Fibroblast of mammary gland (primary cell): ENCODE results near the gene DYNLT2B.

Experiments used
- DNase-seq: peaks from one replicate; pipeline ENCODE4 v3.0.0-alpha.2; 2010; ENCODE audit warnings: low read depth
- H3K4me3 ChIP-seq: 2 replicates; pipeline ENCODE4 v1.5.1; 2011; ENCODE audit warnings: low read depth, mild to moderate bottlenecking, low read length, moderate library complexity; ENCODE audit not compliant: control insufficient read depth
- CTCF ChIP-seq: conservative IDR thresholded peaks from 2 replicates; pipeline ENCODE4 v1.5.1; 2011; ENCODE audit warnings: low read depth, low read length, inconsistent platforms; ENCODE audit not compliant: control insufficient read depth, insufficient read depth

The DYNLT2B gene

GRCh38 chr3:196340466-196340865 is 22.4 kb upstream of the DYNLT2B start:
- TF ChIP-seq CTCF, result no peak
- DNase-seq, result no peak
- H3K4me3 ChIP-seq, result no peak overlapping the region

- TF ChIP-seq CTCF, result no peak
Measured at GRCh38 chr3:196339493-196340254, 21.6 kb upstream of the DYNLT2B start.

GRCh38 chr3:196339044-196339443 is 21.0 kb upstream of the DYNLT2B start:
- H3K4me3 ChIP-seq, result no peak overlapping the region
- DNase-seq, result no peak
- no peak for TF ChIP-seq CTCF

More at GRCh38 chr3:196339493-196340254, 21.6 kb upstream of the DYNLT2B start:
- H3K4me3 ChIP-seq, result no peak overlapping the region
- peak; percentile 90 for DNase-seq

- peak; percentile 23 for DNase-seq
- H3K4me3 ChIP-seq, result no peak overlapping the region
- no peak for TF ChIP-seq CTCF
Measured at GRCh38 chr3:196336319-196337145, 18.5 kb upstream of the DYNLT2B start.

GRCh38 chr3:196335503-196335948 is 17.5 kb upstream of the DYNLT2B start:
- no peak for TF ChIP-seq CTCF
- no peak overlapping the region for H3K4me3 ChIP-seq
- DNase-seq, result no peak

- no peak for DNase-seq
- TF ChIP-seq CTCF, result no peak
- no peak overlapping the region for H3K4me3 ChIP-seq
Measured at GRCh38 chr3:196334982-196335381, 16.9 kb upstream of the DYNLT2B start.
